GM15510 (cell line): ENCODE results near the gene REPS1.

Experiments
- POLR2A ChIP-seq: IDR thresholded peaks from 3 replicates; pipeline ENCODE4 v1.6.1; 2011; ENCODE audit warnings: borderline replicate concordance; ENCODE audit not compliant: insufficient read length; ENCODE audit errors: extremely low read depth

The REPS1 gene

DNA sequence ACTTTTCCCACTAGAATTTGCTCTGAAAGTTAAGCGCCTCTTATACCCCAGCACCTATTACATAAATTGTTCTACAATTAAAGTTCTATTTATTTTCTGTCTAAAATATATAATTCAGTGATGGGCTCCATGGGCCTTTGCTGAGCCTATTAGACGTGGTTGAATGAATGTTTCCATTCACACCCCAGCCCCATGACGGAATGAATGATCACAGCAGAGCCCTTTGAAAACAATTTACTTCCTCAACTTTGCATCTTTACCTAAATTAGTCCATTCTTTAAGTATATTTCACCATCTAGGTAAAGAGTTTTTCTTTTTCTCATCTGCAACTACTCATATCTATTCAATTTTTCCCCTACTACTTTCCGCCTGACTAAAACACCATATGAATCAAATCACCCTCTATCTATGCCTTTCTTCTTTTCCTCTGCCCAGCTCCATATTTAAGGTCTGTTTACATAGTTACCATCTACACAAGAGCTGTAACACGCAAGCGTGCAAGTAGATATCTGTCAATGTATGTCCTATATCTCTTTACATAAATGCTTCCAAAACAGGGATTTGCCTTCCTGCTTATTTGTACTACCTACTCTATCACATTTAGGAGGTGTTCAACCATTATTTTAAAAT lies 122.5 kb downstream of the REPS1 start:
- no peak for TF ChIP-seq POLR2A

DNA sequence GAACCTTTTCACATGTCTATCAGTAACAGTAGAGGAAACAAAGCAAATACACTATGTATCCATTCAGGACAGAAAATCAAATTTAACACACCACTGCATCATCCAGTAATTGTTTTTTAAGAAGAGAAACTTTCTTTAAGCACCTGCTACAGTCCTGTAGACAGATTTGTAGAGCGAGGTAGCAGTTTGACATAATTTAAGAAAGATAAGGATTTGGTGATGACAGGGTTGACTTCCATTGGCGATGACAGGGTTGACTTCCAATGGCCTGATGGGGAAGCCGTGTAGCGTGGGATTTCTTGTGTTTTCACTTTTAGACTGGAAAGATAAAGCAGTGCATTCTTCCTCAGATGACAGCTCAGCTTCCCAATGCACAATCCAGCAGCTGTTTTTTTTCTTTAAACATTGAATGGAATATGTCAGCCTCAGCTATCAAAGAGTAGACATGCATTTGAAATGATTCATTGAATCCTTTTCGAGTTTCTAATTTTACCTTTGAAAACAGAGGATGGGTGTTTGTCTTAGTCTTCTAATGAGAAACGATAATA lies 123.6 kb downstream of the REPS1 start:
- TF ChIP-seq POLR2A: no peak

DNA sequence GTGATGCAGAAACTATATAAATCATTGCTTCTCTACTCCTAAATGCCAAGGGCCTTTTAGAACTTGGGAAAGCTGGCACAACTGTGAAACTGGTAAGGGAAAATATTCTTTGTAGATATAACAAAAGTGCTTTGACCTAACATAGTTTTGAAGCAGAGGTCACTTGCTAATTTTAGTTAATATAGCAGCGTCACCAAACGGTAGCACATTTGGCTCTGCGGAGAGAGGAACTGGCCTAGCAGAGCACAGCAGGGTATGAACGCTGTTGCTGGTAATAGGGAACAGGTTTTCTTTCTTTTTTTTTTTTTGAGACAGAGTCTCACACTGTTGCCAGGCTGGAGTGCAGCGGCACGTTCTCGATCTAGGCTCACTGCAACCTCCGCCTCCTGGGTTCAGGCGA lies 124.7 kb downstream of the REPS1 start:
- no peak for TF ChIP-seq POLR2A

DNA sequence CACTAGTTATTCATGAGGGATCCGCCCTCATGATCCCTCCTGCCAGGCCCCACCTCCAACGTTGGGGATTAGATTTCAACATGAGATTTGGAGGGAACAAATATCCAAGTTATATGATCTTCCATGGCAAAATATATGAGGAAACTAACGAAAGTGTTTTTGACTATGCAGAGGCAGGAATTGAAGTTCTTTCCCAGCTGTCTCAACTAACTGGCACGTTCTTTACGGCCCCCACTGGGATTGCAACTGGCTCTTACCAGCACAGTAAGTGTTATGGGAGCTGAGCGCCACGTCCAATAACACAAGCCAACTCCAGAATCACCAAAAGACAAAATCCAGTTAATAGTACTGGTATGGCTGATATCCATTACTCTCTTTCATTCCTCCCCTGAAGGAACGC lies 125.6 kb downstream of the REPS1 start:
- no peak for TF ChIP-seq POLR2A

DNA sequence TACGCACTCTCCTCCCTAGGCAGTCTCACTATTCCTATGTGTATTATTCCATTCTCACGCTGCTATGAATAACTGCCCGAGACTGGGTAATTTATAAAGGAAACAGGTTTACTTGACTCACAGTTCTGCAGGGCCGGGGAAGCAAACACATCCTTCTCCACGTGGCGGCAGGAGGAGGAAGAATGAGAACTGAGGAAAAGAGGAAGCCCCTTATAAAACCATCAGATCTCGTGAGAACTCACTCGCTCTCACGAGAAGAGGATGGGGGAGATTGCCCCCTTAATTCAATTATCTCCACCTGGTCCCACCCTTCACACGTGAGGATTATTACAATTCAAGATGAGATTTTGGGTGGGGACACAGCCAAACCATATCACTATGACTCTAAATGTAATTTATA lies 130.3 kb downstream of the REPS1 start:
- TF ChIP-seq POLR2A: no peak

DNA sequence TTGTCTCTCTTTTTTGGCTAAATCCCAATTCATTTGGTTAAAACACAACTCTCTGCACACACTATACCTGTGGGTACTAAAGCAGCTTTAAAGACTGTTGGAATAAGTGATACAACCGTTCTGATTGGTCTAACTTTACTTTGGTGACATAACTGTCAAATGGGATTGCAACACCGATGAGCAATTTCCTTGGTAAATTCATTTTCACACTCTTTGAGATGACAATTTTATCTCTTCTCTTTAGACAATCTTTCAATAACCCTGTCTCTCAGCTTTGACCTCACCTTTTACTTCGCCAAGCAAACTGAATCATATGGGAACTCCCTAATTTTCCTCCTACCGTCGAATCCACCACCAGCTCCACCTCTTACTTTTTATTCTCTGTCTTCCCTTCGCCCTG lies 131.4 kb downstream of the REPS1 start:
- no peak for TF ChIP-seq POLR2A
